RWPE1 (cell line): ENCODE data around the gene OSBPL8.

ENCODE experiments used
- CTCF ChIA-PET: fragments of 350-600 bp; sonication (Branson Sonifier 250); formaldehyde crosslinking; extraction: SDS; loops from one replicate; lab custom pipeline; 2021; lab: Yijun Ruan, JAX
- POLR2A ChIA-PET: fragments of 400-600 bp; formaldehyde crosslinking; extraction: SDS; loops from one replicate; lab custom pipeline; 2020; ENCODE audit warnings: antibody characterized with exemption; ENCODE audit not compliant: low non-redundant PET; lab: Yijun Ruan, JAX
- DNase-seq: peaks from one replicate; pipeline ENCODE4 v3.0.0; 2012; ENCODE audit warnings: low spot score
- H3K27ac ChIP-seq: fragments of 450-650 bp; 2 replicates; pipeline ENCODE4 v1.5.1; 2017
- TF ChIP-seq, protein P1 (sequence below): fragments of 450-650 bp; conservative IDR thresholded peaks from 2 replicates; pipeline ENCODE4 v1.5.1; 2017; ENCODE audit warnings: low read depth, mild to moderate bottlenecking

Gene OSBPL8

DNA sequence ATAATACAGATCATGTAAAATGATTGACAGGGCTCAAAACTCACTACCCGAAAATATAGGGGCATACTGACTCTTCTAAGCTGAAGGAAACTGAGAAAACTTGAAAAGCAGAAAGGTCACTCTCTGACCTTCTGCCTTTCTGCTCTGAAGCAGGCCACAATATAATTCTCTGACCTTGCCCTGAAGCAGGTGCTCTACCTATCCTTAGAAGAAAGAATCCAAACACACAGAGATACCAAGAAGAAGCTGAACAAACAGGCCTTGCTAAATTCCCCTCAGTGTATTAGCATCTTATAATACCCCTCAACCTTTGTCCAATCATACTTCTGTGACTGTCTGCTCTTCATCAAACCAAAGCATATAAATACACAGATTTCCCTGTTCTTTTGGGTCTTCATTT lies 150.5 kb downstream of the OSBPL8 start:
- no peak overlapping the region for H3K27ac ChIP-seq
- ChIA-PET CTCF (no interaction called here), POLR2A (no interaction called here)
- TF ChIP-seq, protein P1, sequence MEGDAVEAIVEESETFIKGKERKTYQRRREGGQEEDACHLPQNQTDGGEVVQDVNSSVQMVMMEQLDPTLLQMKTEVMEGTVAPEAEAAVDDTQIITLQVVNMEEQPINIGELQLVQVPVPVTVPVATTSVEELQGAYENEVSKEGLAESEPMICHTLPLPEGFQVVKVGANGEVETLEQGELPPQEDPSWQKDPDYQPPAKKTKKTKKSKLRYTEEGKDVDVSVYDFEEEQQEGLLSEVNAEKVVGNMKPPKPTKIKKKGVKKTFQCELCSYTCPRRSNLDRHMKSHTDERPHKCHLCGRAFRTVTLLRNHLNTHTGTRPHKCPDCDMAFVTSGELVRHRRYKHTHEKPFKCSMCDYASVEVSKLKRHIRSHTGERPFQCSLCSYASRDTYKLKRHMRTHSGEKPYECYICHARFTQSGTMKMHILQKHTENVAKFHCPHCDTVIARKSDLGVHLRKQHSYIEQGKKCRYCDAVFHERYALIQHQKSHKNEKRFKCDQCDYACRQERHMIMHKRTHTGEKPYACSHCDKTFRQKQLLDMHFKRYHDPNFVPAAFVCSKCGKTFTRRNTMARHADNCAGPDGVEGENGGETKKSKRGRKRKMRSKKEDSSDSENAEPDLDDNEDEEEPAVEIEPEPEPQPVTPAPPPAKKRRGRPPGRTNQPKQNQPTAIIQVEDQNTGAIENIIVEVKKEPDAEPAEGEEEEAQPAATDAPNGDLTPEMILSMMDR, result no peak
- DNase-seq, result no peak

DNA sequence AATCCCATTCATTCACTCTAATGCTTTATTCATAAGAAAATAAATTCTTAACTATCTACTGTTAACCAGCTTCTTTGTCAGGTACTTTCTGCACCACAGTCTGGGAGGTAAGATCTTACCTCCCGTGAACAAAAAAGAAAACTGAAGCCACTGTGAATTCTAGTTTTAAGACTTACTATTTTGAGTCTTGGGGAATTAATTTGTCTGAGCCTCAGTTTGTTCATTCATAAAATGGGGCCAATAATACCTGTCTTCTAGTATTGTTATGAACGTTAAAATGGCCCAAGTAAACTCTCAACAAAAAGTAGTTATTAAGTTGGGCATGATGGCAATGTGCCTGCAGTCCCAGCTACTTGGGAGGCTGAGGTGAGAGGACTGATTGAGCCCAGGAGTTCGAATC lies 151.9 kb downstream of the OSBPL8 start:
- ChIA-PET POLR2A (no interaction called here), CTCF (no interaction called here)
- H3K27ac ChIP-seq, result no peak overlapping the region
- TF ChIP-seq, protein P1, result no peak
- no peak for DNase-seq

DNA sequence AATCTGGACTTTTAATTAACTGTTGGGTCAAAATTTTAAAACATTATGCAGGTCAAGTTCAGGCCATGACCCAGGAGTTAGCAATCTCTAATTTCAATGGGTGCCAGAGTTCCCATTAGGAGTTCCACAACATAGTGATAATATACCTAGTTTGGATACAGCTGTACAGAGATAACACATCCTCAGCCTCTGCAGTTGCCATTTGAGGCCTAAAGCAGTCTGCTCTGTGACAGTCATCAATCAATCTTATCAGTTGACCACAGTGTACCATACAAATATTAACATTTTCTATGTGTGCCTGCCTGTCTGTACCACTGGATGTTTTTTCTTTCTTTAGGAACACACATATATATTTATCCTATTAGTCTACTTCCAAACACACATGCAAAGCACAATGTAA lies 157.3 kb downstream of the OSBPL8 start:
- TF ChIP-seq, protein P1, result no peak
- no peak for DNase-seq
- ChIA-PET CTCF (no interaction called here), POLR2A (no interaction called here)
- H3K27ac ChIP-seq, result no peak overlapping the region

DNA sequence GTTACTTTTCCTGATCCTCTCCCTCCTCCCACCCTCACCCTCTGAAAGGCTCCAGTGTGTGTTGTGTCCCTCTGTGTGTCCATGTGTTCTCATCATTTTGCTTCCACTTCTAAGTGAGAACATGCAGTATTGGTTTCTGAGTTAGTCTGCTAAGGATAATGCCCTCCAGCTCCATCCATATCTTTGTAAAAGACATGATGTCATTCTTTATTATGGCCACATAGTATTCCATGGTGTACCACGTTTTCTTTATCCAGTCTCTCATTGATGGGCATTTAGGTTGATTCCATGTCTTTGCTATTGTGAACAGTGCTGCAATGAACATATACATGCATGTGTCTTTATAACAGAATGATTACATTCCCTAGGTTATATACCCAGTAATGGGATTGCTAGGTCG lies 159.4 kb downstream of the OSBPL8 start:
- ChIA-PET POLR2A (interaction anchor here (0.5 kb wide), 1 partner anchor 8 kb away, joined by 6 read pairs; no protein-coding TSS in a partner anchor), CTCF (interaction anchor here (0.8 kb wide), 1 partner anchor 76 kb away, joined by 3 read pairs; no protein-coding TSS in a partner anchor)
- H3K27ac ChIP-seq, result no peak overlapping the region
- DNase-seq, result no peak
- TF ChIP-seq, protein P1, result no peak

DNA sequence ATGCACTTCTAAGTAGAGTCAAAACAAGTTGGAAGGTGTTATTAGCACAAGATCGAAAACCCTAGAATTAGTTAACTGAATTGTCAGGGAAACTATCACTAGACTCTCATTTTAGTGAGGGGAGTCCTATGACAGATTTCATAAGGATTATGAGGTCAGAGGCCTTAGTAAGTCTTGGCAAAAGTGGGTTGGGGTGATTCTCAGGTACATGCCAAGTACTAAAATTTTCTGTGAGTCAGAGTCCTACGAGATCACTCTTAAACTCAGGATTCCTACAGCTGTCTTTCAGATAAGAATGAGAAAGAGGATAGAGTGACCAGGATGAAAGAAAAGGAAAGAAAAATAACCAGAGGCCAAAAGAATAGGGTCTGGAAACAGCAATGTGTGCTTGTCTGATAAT lies 160.5 kb downstream of the OSBPL8 start:
- no peak overlapping the region for H3K27ac ChIP-seq
- CTCF ChIA-PET, result no interaction called here
- TF ChIP-seq, protein P1, result no peak
- no peak for DNase-seq
- POLR2A ChIA-PET, result no interaction called here

DNA sequence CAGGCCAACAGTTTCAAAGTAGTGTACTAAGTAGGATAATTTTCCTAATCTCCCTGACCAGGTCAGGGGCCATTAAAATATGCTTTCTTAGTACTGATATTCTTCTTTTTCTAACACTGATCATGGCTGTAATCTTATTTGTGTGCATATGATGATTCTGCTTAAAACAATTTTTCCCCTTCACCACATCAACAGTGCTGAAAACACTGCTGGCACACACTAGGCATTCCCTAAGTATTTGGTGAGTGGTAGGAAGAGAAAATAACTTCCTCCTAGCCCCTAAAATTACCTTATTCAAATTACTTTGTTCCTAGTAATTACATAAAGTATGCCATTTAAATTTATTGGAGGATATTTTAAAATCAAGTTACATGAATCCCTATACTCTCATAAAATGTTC lies 161.5 kb downstream of the OSBPL8 start:
- ChIA-PET CTCF (no interaction called here), POLR2A (no interaction called here)
- no peak for DNase-seq
- TF ChIP-seq, protein P1, result no peak
- H3K27ac ChIP-seq, result no peak overlapping the region

DNA sequence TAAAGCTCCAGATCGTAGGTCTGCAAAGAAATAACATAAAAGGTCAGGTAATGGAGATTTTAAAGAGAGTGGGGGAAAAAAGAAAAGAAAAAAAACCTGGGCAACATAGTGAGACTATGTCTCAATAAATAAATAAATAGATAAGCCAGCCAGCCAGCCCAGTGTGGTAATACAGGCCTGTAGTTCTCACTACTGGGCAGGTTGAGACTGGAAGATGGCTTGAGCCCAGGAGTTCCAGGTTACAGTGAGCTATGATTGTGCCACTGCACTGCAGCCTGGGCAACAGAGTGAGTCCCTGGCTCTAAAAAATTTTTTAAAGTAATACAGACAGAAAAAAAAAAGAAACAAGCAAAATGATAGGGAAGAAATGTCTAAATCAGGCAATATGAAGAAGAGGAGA lies 168.1 kb downstream of the OSBPL8 start:
- ChIA-PET CTCF (interaction anchor here (0.7 to 1.5 kb wide), 2 partner anchors 26 to 818 kb away, joined by 3 to 4 read pairs; no protein-coding TSS in a partner anchor), POLR2A (no interaction called here)
- TF ChIP-seq, protein P1, result no peak
- H3K27ac ChIP-seq, result no peak overlapping the region
- DNase-seq, result peak; percentile 2
